HG03378 (cell line): ENCODE measurements around the gene CAVIN1.
"Not testable (repeated sequence)": the region's sequence is repeated elsewhere in the genome, so short reads cannot be mapped to it uniquely, and the experiment has no call there.

Experiments
- ATAC-seq: cut with Tn5 transposase; IDR thresholded peaks from one replicate; pipeline ENCODE4 v1.9.1; 2021; ENCODE audit warnings: mild to moderate bottlenecking, moderate library complexity; ENCODE audit not compliant: unreplicated experiment

Gene CAVIN1

GRCh38 chr17:42406615-42407288 lies 16.3 kb downstream of the CAVIN1 start:
- no peak for ATAC-seq

GRCh38 chr17:42405963-42406495 lies 17.0 kb downstream of the CAVIN1 start:
- no peak for ATAC-seq

GRCh38 chr17:42405076-42405475 lies 18.0 kb downstream of the CAVIN1 start:
- no peak for ATAC-seq

GRCh38 chr17:42404326-42405055 lies 18.6 kb downstream of the CAVIN1 start:
- no peak for ATAC-seq

- ATAC-seq = no peak
Measured at GRCh38 chr17:42403150-42403549, 19.9 kb downstream of the CAVIN1 start.

GRCh38 chr17:42402117-42402516 lies 20.9 kb downstream of the CAVIN1 start:
- no peak for ATAC-seq

- ATAC-seq = not testable (repeated sequence)
Measured at GRCh38 chr17:42400844-42401375, 22.1 kb downstream of the CAVIN1 start.

- no peak for ATAC-seq
Measured at GRCh38 chr17:42399948-42400843, 22.9 kb downstream of the CAVIN1 start.

- no peak for ATAC-seq
Measured at GRCh38 chr17:42399121-42399520, 23.9 kb downstream of the CAVIN1 start.

GRCh38 chr17:42395601-42396000 lies 27.5 kb downstream of the CAVIN1 start:
- not testable (repeated sequence) for ATAC-seq

- ATAC-seq = no peak
Measured at GRCh38 chr17:42394838-42395237, 28.2 kb downstream of the CAVIN1 start.

GRCh38 chr17:42392692-42393415 lies 30.2 kb downstream of the CAVIN1 start:
- ATAC-seq = no peak

- not testable (repeated sequence) for ATAC-seq
Measured at GRCh38 chr17:42391439-42391838, 31.6 kb downstream of the CAVIN1 start.

- ATAC-seq = no peak
Measured at GRCh38 chr17:42389899-42390298, 33.2 kb downstream of the CAVIN1 start.

GRCh38 chr17:42389135-42389417 lies 34.0 kb downstream of the CAVIN1 start:
- peak; percentile 27 for ATAC-seq

GRCh38 chr17:42388381-42389134 lies 34.5 kb downstream of the CAVIN1 start, which contains the start of gene STAT3:
TSS of gene STAT3 (minus strand) at chr17:42388442. CDS start at chr17:42348516, 39,926 bp downstream.
- peak; percentile 86 for ATAC-seq

GRCh38 chr17:42387661-42388380 lies 35.2 kb downstream of the CAVIN1 start:
- ATAC-seq = peak; percentile 4

- ATAC-seq = no peak
Measured at GRCh38 chr17:42386777-42387657, 36.0 kb downstream of the CAVIN1 start.
